Measurements from ENCODE around the gene ZNF546.

ZNF546 gene

GRCh38 chr19:40056505-40056904, 59.6 kb downstream of the ZNF546 start:
- DNase-seq: no peak

GRCh38 chr19:40057166-40057565, 60.3 kb downstream of the ZNF546 start:
- no peak for DNase-seq

- no peak for DNase-seq
These were observed 62.8 kb downstream of the ZNF546 start for GRCh38 chr19:40059624-40060023.

- DNase-seq: no peak
These were observed 73.2 kb downstream of the ZNF546 start for GRCh38 chr19:40070058-40070457.
